Measurements from ENCODE around the gene FNDC11. TPM values are rescaled to one million over a fixed set of nuclear protein-coding genes. Genes with fewer than 3 reads are reported as not detected.
A peak's percentile ranks its signal among the peaks of the same experiment; 100 is the strongest.

Gene FNDC11
- total and polyA plus RNA-seq, 2 of the 13 experiments (the other 11 are each of a cell fraction or from before 2014, with no cell fraction given) = 0.07 TPM; not detected in 1

DNA sequence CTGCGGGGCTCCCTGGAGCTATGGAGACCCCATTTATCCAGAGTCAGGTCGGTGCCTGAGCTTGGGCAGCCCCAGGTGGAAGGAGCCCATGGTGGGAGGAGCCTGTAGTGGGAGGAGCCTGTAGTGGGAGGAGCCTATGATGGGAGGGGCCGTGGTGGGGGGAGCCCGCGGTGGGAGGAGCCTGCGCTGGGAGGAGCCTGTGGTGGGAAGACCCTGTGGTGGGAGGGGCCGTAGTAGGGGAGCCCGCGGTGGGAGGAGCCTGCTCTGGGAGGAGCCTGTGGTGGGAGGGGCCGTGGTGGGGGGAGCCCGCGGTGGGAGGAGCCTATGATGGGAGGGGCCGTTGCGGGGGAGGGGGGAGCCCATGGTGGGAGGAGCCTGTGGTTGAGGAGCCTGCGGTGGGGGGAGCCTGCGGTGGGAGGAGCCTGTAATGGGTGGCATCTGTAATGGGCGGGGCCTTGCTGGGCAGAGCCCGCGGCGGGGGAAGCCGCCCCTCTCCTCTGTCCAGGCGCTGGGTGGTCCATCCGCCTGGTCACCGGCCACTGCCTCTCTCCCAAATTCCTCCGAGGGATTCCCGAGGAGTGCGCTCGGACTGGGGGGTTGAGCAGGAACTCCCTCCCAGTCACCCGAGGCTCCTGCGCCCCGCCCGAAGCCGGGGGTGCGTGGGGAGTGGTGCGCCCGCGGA lies 567 bp upstream of the FNDC11 start:
- ATAC-seq (peak; percentile 9), DNase-seq (ENCODE audit: low spot score) (peak; percentile 40), FAIRE-seq (no peak)
- no peaks in the 10 kb centered on the region for H3K9me3 ChIP-seq (ENCODE audit: low read length)
- H3K79me2 ChIP-seq (ENCODE audit: insufficient read depth, low read length) = no peaks in the 10 kb centered on the region
- H3K27ac ChIP-seq (ENCODE audit: extremely low read length, insufficient read depth, low read length) = no peak overlapping the region
- peak overlapping the region; percentile 38 for H3K4me2 ChIP-seq (ENCODE audit: low read depth, low read length)
- WGBS (ENCODE audit: low lambda C conversion rate) = 12% methylated on average over 16 of the region's 37 CpGs
- H4K20me1 ChIP-seq (ENCODE audit: insufficient read depth, low read length) = no peaks in the 10 kb centered on the region
- in situ Hi-C loops (cut with HindIII; ENCODE audit: extremely low pct_ligation_motif_present, low pct_unique_long_range_greater_than_20kb) = no loop called here
- H2AFZ ChIP-seq (ENCODE audit: low read length) = no peak overlapping the region
- peaks cover 16 to 37% of the 10 kb centered on the region in 2 experiments; a peak in 4 of 5 replicates for H3K27me3 ChIP-seq (ENCODE audit: control insufficient read depth in 1 of 2, insufficient read depth in 2 of 2, low read length in 2 of 2)
- no peaks in the 10 kb centered on the region for H3K36me3 ChIP-seq (replicated peaks in 1 of 2; ENCODE audit: control insufficient read depth in 1 of 2, insufficient read depth in 2 of 2, low read length in 2 of 2)
- H3K4me1 ChIP-seq (ENCODE audit: insufficient read depth, low read length) = peaks cover 28% of the 10 kb centered on the region
- ChIA-PET CTCF (ENCODE audit: low intra/inter-chr PET ratio, low total read pairs) (no interaction called here), POLR2A (interaction anchor here (0.8 kb wide), 2 partner anchors 9 to 86 kb away, joined by 3 to 7 read pairs; no protein-coding TSS in a partner anchor)
- no TSS peak for BruUV-seq (replicated peaks)
- intact Hi-C loops (cut with micrococcal nuclease; ENCODE audit: unreplicated experiment) = no loop called here
- no peak overlapping the region for H3K9ac ChIP-seq (ENCODE audit: insufficient read depth, low read depth, low read length)
- H3K4me3 ChIP-seq (replicated peaks in 1 of 3; ENCODE audit: insufficient read depth in 1 of 3, low read depth in 2 of 3, low read length in 3 of 3) = peak overlapping the region in 2 of 3 experiments; percentile 32 to 65; a peak in 3 of 6 replicates
- TF ChIP-seq CHD4 (IDR thresholded peaks at IDR 0.05; ENCODE audit: borderline replicate concordance, low read length) = 0 out of 2 replicates have a peak, but pooled peaks have one; percentile 53
- no peak for TF ChIP-seq BORCS8-MEF2B (CRISPR knock-in tag; IDR thresholded peaks at IDR 0.05)
- no peak for TF ChIP-seq MED8 (CRISPR knock-in tag; IDR thresholded peaks at IDR 0.05; ENCODE audit: insufficient replicate concordance)
- TF ChIP-seq, protein P1, sequence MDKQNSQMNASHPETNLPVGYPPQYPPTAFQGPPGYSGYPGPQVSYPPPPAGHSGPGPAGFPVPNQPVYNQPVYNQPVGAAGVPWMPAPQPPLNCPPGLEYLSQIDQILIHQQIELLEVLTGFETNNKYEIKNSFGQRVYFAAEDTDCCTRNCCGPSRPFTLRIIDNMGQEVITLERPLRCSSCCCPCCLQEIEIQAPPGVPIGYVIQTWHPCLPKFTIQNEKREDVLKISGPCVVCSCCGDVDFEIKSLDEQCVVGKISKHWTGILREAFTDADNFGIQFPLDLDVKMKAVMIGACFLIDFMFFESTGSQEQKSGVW (CRISPR knock-in tag; IDR thresholded peaks at IDR 0.05; ENCODE audit: borderline replicate concordance) = no peak
- no peak for TF ChIP-seq ELF1 (CRISPR knock-in tag; IDR thresholded peaks at IDR 0.05)
- TF ChIP-seq, protein P2, sequence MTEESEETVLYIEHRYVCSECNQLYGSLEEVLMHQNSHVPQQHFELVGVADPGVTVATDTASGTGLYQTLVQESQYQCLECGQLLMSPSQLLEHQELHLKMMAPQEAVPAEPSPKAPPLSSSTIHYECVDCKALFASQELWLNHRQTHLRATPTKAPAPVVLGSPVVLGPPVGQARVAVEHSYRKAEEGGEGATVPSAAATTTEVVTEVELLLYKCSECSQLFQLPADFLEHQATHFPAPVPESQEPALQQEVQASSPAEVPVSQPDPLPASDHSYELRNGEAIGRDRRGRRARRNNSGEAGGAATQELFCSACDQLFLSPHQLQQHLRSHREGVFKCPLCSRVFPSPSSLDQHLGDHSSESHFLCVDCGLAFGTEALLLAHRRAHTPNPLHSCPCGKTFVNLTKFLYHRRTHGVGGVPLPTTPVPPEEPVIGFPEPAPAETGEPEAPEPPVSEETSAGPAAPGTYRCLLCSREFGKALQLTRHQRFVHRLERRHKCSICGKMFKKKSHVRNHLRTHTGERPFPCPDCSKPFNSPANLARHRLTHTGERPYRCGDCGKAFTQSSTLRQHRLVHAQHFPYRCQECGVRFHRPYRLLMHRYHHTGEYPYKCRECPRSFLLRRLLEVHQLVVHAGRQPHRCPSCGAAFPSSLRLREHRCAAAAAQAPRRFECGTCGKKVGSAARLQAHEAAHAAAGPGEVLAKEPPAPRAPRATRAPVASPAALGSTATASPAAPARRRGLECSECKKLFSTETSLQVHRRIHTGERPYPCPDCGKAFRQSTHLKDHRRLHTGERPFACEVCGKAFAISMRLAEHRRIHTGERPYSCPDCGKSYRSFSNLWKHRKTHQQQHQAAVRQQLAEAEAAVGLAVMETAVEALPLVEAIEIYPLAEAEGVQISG (CRISPR knock-in tag; IDR thresholded peaks at IDR 0.05) = no peak
- no peak for TF ChIP-seq ZNF282 (IDR thresholded peaks at IDR 0.05; ENCODE audit: partially characterized antibody)
- TF ChIP-seq, protein P3, sequence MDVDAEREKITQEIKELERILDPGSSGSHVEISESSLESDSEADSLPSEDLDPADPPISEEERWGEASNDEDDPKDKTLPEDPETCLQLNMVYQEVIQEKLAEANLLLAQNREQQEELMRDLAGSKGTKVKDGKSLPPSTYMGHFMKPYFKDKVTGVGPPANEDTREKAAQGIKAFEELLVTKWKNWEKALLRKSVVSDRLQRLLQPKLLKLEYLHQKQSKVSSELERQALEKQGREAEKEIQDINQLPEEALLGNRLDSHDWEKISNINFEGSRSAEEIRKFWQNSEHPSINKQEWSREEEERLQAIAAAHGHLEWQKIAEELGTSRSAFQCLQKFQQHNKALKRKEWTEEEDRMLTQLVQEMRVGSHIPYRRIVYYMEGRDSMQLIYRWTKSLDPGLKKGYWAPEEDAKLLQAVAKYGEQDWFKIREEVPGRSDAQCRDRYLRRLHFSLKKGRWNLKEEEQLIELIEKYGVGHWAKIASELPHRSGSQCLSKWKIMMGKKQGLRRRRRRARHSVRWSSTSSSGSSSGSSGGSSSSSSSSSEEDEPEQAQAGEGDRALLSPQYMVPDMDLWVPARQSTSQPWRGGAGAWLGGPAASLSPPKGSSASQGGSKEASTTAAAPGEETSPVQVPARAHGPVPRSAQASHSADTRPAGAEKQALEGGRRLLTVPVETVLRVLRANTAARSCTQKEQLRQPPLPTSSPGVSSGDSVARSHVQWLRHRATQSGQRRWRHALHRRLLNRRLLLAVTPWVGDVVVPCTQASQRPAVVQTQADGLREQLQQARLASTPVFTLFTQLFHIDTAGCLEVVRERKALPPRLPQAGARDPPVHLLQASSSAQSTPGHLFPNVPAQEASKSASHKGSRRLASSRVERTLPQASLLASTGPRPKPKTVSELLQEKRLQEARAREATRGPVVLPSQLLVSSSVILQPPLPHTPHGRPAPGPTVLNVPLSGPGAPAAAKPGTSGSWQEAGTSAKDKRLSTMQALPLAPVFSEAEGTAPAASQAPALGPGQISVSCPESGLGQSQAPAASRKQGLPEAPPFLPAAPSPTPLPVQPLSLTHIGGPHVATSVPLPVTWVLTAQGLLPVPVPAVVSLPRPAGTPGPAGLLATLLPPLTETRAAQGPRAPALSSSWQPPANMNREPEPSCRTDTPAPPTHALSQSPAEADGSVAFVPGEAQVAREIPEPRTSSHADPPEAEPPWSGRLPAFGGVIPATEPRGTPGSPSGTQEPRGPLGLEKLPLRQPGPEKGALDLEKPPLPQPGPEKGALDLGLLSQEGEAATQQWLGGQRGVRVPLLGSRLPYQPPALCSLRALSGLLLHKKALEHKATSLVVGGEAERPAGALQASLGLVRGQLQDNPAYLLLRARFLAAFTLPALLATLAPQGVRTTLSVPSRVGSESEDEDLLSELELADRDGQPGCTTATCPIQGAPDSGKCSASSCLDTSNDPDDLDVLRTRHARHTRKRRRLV (CRISPR knock-in tag; IDR thresholded peaks at IDR 0.05) = no peak
- TF ChIP-seq TBX2 (CRISPR knock-in tag; IDR thresholded peaks at IDR 0.05; ENCODE audit: borderline replicate concordance) = peak; percentile 13; the same call in 1 of the 2 replicates
- peak; percentile 29; the same call in 1 of the 2 replicates for TF ChIP-seq GABPB1 (CRISPR knock-in tag; IDR thresholded peaks at IDR 0.05)
- TF ChIP-seq ZFYVE20 (CRISPR knock-in tag; IDR thresholded peaks at IDR 0.05; ENCODE audit: borderline replicate concordance, low read depth) = no peak
- TF ChIP-seq ZNF510 (CRISPR knock-in tag; IDR thresholded peaks at IDR 0.05; ENCODE audit: low read depth) = no peak
- TF ChIP-seq U2AF1 (optimal IDR thresholded peaks at IDR 0.05; ENCODE audit: low read depth, low read length) = no peak

Data from HepG2 (cell line).